Testis (tissue), 3 donors: Measurements from ENCODE around the gene PPFIA4. TPM values are rescaled to one million over a fixed set of nuclear protein-coding genes. Genes with fewer than 3 reads are reported as not detected.

Experiments used
- DNase-seq: peaks from one replicate; pipeline ENCODE4 v3.0.0-alpha.2; 2019
- H3K27ac ChIP-seq, 2 donors: fragments of 200-600 bp; sonication (generic); one replicate each; pipeline ENCODE4 v1.5.1; 2019
- H3K27me3 ChIP-seq: fragments of 200-600 bp; sonication (generic); one replicate; pipeline ENCODE4 v1.5.1; 2019
- H3K36me3 ChIP-seq: fragments of 200-600 bp; sonication (generic); one replicate; pipeline ENCODE4 v1.5.1; 2017; ENCODE audit warnings: low read depth; ENCODE audit errors: missing control alignments
- H3K4me1 ChIP-seq: fragments of 200-600 bp; sonication (generic); one replicate; pipeline ENCODE4 v1.5.1; 2019
- H3K4me3 ChIP-seq, 2 donors: fragments of 200-600 bp; sonication (generic); one replicate each; pipeline ENCODE4 v1.5.1; 2017 to 2019
- H3K9me3 ChIP-seq: fragments of 200-600 bp; sonication (generic); one replicate; pipeline ENCODE4 v1.5.1; 2017
- CTCF ChIP-seq, 3 experiments: fragments of 450-650 bp in 2 of 3; fragments of 200-600 bp in 1 of 3; sonication (generic) in 1 of 3; IDR thresholded peaks; one replicate each; pipeline ENCODE4 v1.5.1; 2016 to 2019; ENCODE audit warnings: antibody characterized with exemption in 3 of 3, mild to moderate bottlenecking in 2 of 3, moderate library complexity in 1 of 3
- POLR2A ChIP-seq: fragments of 450-650 bp; IDR thresholded peaks from one replicate; pipeline ENCODE4 v1.6.1; 2017; ENCODE audit warnings: antibody characterized with exemption, mild to moderate bottlenecking, moderate library complexity
- whole genome bisulfite sequencing, 2 donors: methylation state at CpG; one replicate each; pipeline ENCODE4 v1.1.5; 2018; 5-methylcytosine and 5-hydroxymethylcytosine counted together
- intact Hi-C: fragments of 100-400 bp; cut with DNase I; formaldehyde crosslinking; loops from one replicate; pipeline ENCODE4 v1.15.1; 2023; ENCODE audit warnings: low total_unique reads
- polyA plus RNA-seq: library from polyadenylated mRNA; stranded (reverse); fragments of 350-450 nt; fragmentation: Illumina TruSeq; extraction: RNeasy Lipid Tissue Mini Kit (QIAGEN cat#74804); gene quantifications from one replicate; pipeline ENCODE4 v1.2.3, GENCODE V29; 2014; ENCODE audit warnings: low read depth, low replicate concordance; ENCODE audit not compliant: insufficient read depth
- total RNA-seq, 2 donors: library from RNA; depleted of rRNA; stranded (reverse); fragments of >200 nt; gene quantifications; one replicate each; pipeline ENCODE4 v1.2.3, GENCODE V29; 2016

PPFIA4 gene
- total and polyA plus RNA-seq, 3 donors from 2014 or later = 6.6 to 33.1 (median 27.2) TPM

GRCh38 chr1:203091761-203092330 is 65.6 kb downstream of the PPFIA4 start:
- intact Hi-C loops = no loop called here
- WGBS, 2 donors = 78 to 81% methylated on average over 6 of the region's 6 CpGs
- DNase-seq = no peak

GRCh38 chr1:203093754-203094410 is 67.6 kb downstream of the PPFIA4 start:
- TF ChIP-seq POLR2A (no peak), CTCF (IDR thresholded peaks at IDR 0.05) (no peak)
- Histone ChIP-seq H3K27ac (no peak overlapping the region), H3K36me3 (no peaks in the 10 kb centered on the region), H3K4me1 (peaks cover 11% of the 10 kb centered on the region), H3K4me3 (no peak overlapping the region), H3K27me3 (no peaks in the 10 kb centered on the region), H3K9me3 (no peaks in the 10 kb centered on the region)
- DNase-seq = no peak
- intact Hi-C loops = no loop called here
- 78 to 96% methylated on average over 1 of the region's 1 CpG for WGBS, 2 donors

More at GRCh38 chr1:203091761-203092330, 65.6 kb downstream of the PPFIA4 start:
- Histone ChIP-seq H3K27me3 (no peaks in the 10 kb centered on the region), H3K27ac (peak overlapping the region in 1 of 2 donors; percentile 30), H3K9me3 (no peaks in the 10 kb centered on the region), H3K4me3 (no peak overlapping the region), H3K4me1 (peaks cover 11% of the 10 kb centered on the region), H3K36me3 (no peaks in the 10 kb centered on the region)
- no peak for TF ChIP-seq CTCF (IDR thresholded peaks at IDR 0.05)
- no peak for TF ChIP-seq POLR2A

GRCh38 chr1:203095061-203095690 is 68.9 kb downstream of the PPFIA4 start:
- no peak overlapping the region for H3K4me3 ChIP-seq
- no peak for DNase-seq
- no peak for TF ChIP-seq CTCF (IDR thresholded peaks at IDR 0.05)
- no peak for TF ChIP-seq POLR2A
- peaks cover 13% of the 10 kb centered on the region for H3K4me1 ChIP-seq
- H3K36me3 ChIP-seq = no peaks in the 10 kb centered on the region
- no peaks in the 10 kb centered on the region for H3K27me3 ChIP-seq
- intact Hi-C loops = no loop called here
- no peak overlapping the region for H3K27ac ChIP-seq
- no peaks in the 10 kb centered on the region for H3K9me3 ChIP-seq
- WGBS, 2 donors = 90 to 98% methylated on average over 1 of the region's 1 CpG

- H3K36me3 ChIP-seq = no peaks in the 10 kb centered on the region
- no peaks in the 10 kb centered on the region for H3K27me3 ChIP-seq
- no peak overlapping the region for H3K27ac ChIP-seq
- no peak for DNase-seq
- H3K4me3 ChIP-seq = no peak overlapping the region
- intact Hi-C loops = no loop called here
- no peak for TF ChIP-seq POLR2A
- TF ChIP-seq CTCF (IDR thresholded peaks at IDR 0.05) = no peak
- no peaks in the 10 kb centered on the region for H3K9me3 ChIP-seq
- H3K4me1 ChIP-seq = peaks cover 7% of the 10 kb centered on the region
Measured at GRCh38 chr1:203096566-203096965, 70.3 kb downstream of the PPFIA4 start.
